ENCODE data around the gene KIF5C.

- TF ChIP-seq EZH2 (IDR thresholded peaks at IDR 0.05; ENCODE audit: low read depth, unreplicated experiment) (no peak), CTCF (conservative IDR thresholded peaks at IDR 0.05; ENCODE audit: low read depth in 2 of 2) (no peak), NANOG (IDR thresholded peaks at IDR 0.05; ENCODE audit: borderline replicate concordance) (no peak), EZH2phosphoT487 (IDR thresholded peaks at IDR 0.05; ENCODE audit: unreplicated experiment) (no peak)
Observed at GRCh38 chr2:148882051-148882450, 7.0 kb downstream of the KIF5C start.

Measured in GM23338 (cell line).